NCI-H128 (cell line): ENCODE results near the gene CKS1B.
"Not testable (repeated sequence)": the region's sequence is repeated elsewhere in the genome, so short reads cannot be mapped to it uniquely, and the experiment has no call there.

Source experiments
- DNase-seq: peaks from one replicate; lab custom pipeline; 2025; ENCODE audit not compliant: unreplicated experiment; lab: John Stamatoyannopoulos, UW

Gene CKS1B

GRCh38 chr1:154983776-154984466, 9.4 kb downstream of the CKS1B start:
- DNase-seq, result no peak

- not testable (repeated sequence) for DNase-seq
Measured at GRCh38 chr1:154986736-154987135, 12.3 kb downstream of the CKS1B start.

DNA sequence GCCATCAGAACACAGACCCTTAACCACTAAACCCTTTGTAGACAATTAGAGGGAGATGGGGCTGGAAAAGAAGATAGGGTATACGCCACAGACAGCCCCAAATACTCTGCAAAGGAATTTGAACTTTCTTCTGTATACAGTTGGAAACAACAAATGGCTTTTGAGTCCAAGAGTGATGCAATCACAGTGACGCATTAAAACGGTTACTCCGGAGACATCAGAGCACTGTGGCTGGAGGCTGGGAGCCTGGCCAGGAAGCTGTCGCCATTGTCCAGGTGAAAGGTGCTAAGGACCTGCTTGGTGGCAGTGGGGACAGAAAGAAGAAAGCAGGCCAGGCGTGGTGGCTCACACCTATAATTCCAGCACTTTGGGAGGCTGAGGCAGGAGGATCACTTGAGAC, 12.8 kb downstream of the CKS1B start:
- no peak for DNase-seq

- no peak for DNase-seq
Measured at GRCh38 chr1:154988058-154988954, 13.8 kb downstream of the CKS1B start.

DNA sequence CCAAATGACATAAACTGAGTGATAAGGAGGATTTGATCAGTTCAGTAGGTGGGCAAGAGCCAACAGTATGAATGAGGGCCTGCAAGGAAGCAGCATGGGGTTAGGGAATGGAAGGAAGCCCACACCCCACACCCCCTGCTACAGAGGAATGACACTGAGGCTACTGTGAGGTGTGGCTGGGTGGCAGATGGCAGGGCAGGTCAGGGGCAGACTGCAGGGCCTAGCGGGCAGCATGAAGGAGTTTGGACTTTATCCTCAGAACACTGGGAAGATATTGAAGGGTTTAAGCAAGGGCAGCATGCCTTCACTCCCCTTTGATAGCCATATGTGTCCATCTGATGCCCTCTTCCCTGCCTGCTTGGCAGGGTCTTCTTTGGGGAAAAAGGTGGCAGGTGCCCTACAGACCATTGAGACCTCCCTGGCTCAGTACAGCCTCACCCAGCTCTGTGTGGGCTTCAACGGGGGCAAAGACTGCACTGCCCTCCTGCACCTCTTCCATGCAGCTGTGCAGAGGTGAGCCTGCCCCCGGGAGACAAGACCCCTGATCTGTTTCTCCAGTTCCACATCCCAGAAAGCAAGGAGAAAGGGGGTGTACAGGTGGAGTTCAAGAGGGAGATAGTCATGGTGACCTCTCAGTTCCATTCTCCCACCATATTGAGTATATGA, 14.8 kb downstream of the CKS1B start:
- no peak for DNase-seq

- no peak for DNase-seq
Measured at GRCh38 chr1:154990276-154990675, 15.8 kb downstream of the CKS1B start.

GRCh38 chr1:154992721-154993571, 18.5 kb downstream of the CKS1B start:
- no peak for DNase-seq

- DNase-seq, result no peak
Measured at GRCh38 chr1:154993572-154994268, 19.2 kb downstream of the CKS1B start, which contains the start of gene LENEP. LENEP (plus strand) TSS chr1:154993586; CDS start chr1:154993608, 22 bp downstream.

- DNase-seq, result no peak
Measured at GRCh38 chr1:154994269-154994587, 19.7 kb downstream of the CKS1B start.

DNA sequence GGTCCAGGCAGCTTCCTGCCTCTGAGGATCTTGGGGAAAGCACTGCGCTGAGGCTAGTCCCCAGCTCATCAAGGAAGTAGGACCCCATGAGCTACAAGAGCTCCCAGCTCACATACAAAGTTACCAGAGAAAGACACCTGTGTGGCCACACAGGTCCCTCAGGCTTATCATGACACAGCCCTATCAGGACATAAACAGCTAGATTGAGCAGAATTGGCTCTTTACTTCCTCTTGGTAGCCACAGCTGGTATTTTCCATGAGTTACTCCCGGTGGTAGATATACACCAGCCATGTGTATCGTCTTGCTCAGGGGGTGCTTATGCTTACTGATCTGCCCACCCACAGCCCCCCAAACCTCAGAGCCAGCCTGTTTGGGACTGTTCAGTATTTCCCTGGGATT, 20.1 kb downstream of the CKS1B start:
- DNase-seq, result no peak

GRCh38 chr1:154995301-154995983, 21.0 kb downstream of the CKS1B start:
- not testable (repeated sequence) for DNase-seq

- no peak for DNase-seq
Measured at GRCh38 chr1:154996966-154997701, 22.7 kb downstream of the CKS1B start.

GRCh38 chr1:154998201-154998780, 23.8 kb downstream of the CKS1B start:
- DNase-seq, result no peak

- no peak for DNase-seq
Measured at GRCh38 chr1:154998818-154999570, 24.5 kb downstream of the CKS1B start.

GRCh38 chr1:154999571-155000410, 25.3 kb downstream of the CKS1B start:
- DNase-seq, result no peak

- no peak for DNase-seq
Measured at GRCh38 chr1:155000411-155000725, 25.9 kb downstream of the CKS1B start.

DNA sequence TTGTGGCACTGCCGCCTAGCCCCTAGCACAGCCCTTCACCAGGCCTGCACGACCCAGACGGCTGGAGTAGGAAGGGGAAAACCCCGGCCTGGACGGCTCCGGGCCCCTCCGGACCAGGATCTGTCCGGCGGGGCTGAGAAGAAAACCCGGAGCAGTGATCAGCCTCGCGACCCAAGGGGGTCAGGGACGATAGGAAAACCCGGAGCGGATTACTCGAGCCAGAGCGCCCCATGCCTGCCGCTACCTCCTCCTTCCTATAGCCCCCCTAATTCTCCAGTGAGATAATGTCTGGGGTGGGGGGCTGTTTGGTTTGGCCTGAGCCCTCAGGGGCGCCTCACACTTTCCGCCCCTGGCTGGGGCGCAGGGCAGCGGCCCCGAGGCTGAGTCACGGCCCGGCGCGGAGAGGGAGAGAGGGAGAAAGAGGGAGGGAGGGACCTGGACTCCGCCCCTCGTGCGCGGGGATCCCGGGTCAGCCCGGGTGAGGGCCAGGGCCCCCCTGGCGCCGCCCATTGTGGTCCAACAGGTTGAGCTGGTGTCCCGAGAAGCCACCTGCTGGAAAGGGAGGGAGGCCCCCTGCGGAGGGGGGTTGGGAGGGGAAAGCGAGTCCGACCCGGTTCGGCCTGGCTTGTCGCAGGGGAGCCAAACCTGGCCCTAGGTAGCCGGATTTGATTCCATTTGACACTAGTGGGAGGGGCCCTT, 26.4 kb downstream of the CKS1B start:
- DNase-seq, result peak; percentile 88
